ENCODE results near the gene ZNF610.

DNA sequence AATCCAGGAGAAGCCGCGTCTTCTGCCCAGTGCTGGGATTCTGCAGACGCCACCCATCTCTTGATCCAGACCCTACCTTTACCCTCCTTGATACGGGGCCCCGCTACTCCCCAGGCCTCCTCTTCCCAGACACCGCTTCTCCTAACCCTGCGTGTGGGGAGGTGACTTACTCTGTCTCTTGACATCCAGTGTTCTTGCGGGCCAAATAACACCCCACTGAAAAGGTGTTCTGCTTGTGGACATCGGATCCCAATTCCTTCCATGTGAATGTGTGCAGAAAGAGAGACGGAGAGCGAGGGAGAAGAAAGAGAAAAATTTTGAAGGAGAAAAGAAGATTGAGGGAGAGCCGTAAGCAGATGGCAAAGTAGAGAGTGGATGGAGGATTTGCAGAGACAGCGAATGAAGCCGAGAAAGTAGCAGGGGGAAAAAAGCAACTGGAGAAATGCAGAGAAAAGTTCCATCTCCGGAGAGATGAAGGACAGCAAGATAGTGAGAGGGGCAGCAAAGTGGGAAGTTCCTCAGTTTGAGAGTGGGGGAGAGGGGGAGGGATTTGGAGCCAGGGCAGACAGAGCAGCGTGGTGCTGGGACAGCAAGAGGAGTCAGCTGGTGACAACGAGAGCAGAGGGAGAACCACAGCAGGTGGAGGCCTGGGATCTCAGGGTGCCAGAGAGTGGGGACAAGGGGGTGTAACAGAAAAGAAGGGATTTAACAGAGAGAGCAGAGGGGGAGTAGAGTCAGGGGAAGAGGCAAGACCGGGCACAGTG lies 38.3 kb upstream of the ZNF610 start:
- TF ChIP-seq, protein P1, sequence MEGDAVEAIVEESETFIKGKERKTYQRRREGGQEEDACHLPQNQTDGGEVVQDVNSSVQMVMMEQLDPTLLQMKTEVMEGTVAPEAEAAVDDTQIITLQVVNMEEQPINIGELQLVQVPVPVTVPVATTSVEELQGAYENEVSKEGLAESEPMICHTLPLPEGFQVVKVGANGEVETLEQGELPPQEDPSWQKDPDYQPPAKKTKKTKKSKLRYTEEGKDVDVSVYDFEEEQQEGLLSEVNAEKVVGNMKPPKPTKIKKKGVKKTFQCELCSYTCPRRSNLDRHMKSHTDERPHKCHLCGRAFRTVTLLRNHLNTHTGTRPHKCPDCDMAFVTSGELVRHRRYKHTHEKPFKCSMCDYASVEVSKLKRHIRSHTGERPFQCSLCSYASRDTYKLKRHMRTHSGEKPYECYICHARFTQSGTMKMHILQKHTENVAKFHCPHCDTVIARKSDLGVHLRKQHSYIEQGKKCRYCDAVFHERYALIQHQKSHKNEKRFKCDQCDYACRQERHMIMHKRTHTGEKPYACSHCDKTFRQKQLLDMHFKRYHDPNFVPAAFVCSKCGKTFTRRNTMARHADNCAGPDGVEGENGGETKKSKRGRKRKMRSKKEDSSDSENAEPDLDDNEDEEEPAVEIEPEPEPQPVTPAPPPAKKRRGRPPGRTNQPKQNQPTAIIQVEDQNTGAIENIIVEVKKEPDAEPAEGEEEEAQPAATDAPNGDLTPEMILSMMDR (IDR thresholded peaks at IDR 0.05; ENCODE audit: borderline replicate concordance, extremely low read depth, low read length, poor library complexity, severe bottlenecking), result no peak
- TF ChIP-seq EZH2 (IDR thresholded peaks at IDR 0.05; ENCODE audit: borderline replicate concordance, low read depth, low read length, severe bottlenecking), result no peak

Measured in DND-41 (cell line).